8988T (cell line): ENCODE data around the gene DIS3L2.

ENCODE experiments used
- DNase-seq: peaks from one replicate; pipeline ENCODE4 v3.0.0; 2011

DIS3L2 gene, protein sequence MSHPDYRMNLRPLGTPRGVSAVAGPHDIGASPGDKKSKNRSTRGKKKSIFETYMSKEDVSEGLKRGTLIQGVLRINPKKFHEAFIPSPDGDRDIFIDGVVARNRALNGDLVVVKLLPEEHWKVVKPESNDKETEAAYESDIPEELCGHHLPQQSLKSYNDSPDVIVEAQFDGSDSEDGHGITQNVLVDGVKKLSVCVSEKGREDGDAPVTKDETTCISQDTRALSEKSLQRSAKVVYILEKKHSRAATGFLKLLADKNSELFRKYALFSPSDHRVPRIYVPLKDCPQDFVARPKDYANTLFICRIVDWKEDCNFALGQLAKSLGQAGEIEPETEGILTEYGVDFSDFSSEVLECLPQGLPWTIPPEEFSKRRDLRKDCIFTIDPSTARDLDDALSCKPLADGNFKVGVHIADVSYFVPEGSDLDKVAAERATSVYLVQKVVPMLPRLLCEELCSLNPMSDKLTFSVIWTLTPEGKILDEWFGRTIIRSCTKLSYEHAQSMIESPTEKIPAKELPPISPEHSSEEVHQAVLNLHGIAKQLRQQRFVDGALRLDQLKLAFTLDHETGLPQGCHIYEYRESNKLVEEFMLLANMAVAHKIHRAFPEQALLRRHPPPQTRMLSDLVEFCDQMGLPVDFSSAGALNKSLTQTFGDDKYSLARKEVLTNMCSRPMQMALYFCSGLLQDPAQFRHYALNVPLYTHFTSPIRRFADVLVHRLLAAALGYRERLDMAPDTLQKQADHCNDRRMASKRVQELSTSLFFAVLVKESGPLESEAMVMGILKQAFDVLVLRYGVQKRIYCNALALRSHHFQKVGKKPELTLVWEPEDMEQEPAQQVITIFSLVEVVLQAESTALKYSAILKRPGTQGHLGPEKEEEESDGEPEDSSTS

DNA sequence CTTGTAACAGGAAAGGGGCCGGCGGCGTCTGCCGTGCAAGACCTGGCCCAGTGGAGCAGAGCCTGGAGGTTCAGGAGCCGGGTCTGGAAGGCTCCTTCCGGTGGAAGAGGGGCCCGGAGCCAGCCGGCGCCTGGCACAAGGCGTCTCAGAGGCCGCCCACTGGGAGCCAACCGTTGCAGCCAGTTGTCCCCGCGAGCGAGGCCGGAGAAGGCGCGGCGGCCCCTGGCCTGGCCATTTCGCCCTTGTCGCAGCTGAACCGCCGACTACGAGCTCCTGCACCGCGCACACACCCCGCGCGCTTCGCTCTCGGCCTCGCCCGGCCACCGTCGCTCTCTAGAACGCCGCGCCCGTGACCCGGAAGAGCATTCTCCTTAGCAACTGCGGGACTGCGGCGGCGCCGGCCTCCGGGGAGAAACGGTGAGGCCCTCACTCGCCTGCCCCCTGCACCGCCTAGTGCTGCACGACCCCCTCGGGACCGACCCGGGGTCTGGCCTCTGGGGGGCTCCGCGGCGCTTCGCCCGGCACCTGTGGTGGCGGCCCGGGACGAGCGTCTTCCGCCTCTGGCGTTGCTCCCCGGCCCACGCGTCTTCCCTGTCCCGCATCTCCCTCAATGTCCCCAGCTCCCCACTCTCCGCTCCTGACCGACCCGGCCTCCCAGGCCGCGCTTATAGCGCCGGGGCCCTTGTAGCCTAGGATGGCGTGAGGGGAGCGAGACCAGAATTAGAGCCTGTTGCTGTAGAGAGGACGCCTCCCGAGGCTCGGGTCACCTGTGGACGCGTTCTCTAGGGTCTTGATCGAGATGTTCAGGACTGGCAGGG, at the start of gene DIS3L2:
Gene DIS3L2, plus strand, starts transcription at position 365 of the 818 bp plus-strand sequence. CDS start 53,215 bp downstream, outside the sequence.
- peak; percentile 62 for DNase-seq

DNA sequence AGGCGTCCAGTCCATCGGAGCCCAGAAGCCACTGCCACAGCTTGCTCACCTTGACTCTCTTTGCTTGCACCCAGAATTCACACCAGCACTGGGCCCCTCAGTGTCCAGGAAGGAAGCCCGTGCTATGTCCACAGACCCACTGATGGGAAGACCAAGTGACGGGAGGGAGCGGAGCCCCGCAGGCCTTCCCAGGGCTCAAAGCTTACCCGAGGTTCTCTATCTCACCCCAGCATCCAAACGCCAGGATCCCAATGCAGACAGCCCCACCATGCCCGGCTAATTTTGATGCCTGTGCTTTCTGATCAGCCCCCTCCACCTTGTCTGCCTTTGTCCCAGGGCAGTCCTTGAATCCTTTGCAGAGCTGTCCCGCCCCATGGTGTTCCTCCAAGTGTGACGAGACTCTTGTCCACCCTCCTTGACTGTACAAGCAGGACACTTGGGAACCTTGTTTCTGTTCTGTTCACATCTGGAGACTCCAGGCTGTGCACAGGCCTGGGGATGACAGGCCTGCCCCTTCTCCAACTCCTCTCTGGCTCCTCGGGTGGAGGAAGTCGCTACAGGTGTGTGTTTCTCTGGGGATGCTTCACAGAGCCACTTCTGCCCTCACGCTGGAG, 47.3 kb upstream of the DIS3L2 start:
- DNase-seq: no peak

- DNase-seq: no peak
These were observed 44.0 kb upstream of the DIS3L2 start for GRCh38 chr2:231917280-231918066.

- DNase-seq: no peak
These were observed 42.8 kb upstream of the DIS3L2 start for GRCh38 chr2:231918501-231919330.

- no peak for DNase-seq
These were observed 42.0 kb upstream of the DIS3L2 start for GRCh38 chr2:231919341-231920035.

- no peak for DNase-seq
These were observed 41.1 kb upstream of the DIS3L2 start for GRCh38 chr2:231920366-231920765.

- DNase-seq: no peak
These were observed 40.7 kb upstream of the DIS3L2 start for GRCh38 chr2:231920795-231921194.

DNA sequence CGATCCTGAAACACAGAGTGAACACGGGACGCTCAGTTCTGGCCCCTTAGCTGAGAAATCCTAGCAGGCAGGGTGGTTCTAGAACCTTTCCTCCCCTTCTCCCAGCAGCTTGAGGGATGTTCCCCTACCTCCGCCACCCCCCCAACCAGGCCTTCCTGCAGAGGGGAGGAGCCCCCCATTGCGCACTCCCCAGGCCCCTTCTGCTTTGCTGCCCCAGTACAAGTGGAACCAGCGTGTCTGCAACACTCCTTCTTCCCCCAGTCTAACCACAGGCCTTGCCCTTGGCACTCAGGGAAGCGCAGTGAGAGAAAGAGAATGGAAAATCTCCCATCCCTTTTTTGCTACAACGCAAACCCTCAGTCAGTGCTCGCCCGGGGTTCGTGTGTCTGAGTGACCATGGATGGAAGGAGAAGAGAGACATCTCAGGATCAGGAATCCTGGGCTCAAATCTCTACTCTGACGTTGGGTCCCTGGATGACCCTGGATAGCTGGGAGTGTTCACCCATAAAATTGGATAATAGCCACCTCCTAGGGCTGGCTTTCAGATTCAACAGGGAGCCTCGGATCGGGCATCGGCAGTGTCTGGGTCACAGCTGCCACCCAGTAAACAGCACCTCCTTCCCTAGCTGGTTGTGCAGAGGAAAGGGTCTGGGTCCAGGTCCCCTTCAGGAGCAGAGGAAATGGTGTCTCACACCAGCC, 39.1 kb upstream of the DIS3L2 start:
- DNase-seq: no peak

- no peak for DNase-seq
These were observed 38.5 kb upstream of the DIS3L2 start for GRCh38 chr2:231923010-231923344.

GRCh38 chr2:231923951-231924888, 37.3 kb upstream of the DIS3L2 start:
- no peak for DNase-seq

DNA sequence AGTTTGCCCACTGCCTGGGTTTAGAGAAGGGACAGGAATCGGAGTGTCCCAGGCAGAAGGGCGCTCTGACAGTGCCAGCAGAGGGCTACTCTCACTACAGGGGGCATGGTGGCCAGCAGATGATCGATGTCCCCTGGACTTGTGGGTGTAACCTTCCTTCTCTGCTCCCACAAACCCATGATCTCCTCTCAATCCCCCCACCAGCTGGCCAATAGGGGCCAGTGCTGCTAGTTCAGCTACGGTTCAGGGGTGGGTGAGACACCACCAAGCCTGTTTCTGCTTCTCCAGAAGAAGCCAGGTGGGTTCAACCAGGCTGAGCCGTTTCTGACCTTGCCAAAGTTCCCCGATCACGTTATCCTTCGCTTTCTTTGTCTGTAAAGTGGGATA, 36.6 kb upstream of the DIS3L2 start:
- DNase-seq: peak; percentile 76

DNA sequence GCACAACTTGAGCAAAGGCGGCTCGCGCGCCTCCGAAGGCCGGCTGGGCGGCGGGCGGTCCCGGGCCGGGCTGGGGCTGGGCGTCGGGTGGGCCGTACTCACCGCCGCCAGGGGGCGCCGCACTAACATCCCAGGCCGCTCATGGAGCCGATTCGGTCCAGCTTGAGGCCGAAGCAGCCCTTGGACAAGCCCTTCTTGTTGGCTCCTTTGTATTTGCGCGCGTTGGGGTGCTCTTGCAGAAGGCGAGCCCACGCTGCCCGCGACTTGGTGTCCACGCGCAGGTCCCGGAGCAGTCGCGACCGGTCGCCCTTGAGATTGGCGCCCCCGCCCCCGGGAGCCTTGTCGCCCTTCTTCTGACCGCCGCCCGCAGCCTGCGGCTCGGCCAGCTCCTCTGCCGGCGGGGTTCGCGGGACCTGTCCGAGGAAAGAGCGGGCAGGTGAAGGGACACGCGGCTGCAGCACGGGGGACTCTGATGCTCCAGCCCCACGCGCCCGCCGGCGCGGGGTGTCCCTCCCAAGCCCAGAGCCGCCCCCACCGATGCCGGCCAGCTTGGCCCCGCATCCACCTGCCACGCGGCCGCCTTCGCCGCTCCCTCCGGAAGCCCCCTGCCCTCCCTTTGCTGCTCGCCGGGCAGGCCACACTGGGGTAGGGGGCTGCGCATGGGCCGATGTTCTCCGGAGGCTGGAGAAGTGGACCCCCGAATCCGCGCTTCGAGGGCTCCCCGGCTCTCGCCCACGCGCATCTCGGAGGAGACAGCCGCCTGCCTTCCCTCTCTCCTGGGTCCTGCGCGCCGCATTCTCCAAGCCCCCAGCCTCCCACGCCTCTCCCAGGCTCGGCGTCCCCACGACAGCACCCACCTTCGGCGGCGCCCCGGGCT, 36.0 kb upstream of the DIS3L2 start:
- peak; percentile 99 for DNase-seq

- DNase-seq: peak; percentile 62
These were observed 35.3 kb upstream of the DIS3L2 start, which contains the start of gene NPPC for GRCh38 chr2:231926180-231926741. Gene NPPC (minus strand): TSS chr2:231926396. CDS start chr2:231926249, 147 bp downstream.

DNA sequence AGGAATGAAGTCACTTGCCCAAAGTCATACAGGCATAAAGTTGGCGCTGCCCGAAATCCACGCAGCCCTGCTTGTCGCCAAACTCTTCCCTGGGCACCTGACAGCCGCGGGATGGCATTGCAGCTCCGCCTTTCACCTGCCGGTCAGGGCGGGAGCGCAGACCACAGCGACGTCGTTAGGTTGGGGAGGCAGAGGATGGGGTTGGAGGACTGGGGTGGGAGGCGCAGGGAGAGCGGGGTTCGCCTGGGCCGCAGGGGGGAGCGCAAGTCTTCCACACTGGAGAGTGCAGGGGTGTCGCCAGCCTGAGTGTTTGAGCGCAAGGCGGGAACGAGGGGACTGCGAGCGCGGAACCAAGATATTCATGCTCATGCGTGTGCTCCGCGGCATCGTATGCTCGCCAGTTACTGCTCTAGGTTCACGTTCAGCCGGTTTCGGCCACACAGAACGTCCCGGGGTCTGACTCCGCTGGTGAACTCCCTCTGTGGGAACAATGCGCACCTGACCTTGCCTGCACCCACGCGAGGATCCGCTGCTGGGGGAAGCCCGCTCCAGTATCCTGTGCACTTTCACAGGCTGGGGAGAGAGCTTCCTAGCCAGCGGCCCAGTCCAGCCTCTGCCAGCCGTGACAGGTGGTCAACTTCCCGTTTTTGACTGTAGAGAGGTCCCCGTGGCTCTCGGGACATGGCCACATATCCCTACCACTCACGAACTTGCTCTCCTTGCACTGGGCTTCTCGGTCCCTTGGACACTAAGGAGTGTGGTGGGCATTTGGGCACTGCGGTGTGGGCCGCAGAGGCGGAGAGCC, 34.5 kb upstream of the DIS3L2 start:
- DNase-seq: no peak

DNA sequence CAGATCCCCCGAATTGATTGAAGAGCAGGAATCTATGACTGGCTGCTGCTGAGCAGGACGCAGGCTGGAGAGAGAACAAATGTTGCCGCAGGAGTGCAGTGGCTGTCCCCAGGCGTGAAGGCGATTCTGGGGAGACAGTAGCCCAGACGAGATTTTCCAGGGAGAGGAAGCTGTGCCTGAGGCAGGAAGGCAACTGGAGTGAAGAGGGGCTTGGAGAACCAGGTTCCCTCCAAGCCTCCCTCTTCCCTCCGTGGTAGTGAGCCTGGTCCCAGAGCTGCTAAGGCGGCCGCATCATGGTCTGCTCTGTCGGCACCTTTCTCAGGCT, 34.0 kb upstream of the DIS3L2 start:
- no peak for DNase-seq

DNA sequence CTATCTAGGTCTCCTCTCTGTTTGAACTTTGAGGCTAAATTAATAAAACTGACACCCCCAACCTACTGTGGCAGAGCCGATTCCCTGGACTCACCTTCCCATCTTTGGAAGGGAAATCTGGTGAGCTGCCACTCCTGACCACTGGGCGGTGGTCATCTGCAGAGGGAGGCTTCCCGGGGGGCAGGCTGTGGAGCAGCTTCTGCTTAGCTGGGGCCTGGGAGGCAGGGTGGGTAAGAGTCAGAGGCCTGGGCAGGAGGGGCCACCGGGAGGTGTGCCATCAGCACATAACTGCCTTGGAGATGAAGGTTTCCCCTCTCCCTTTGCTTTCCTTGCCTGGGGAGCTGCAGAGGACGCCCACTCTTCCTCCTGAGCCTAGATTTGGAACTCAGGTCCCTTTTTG, 33.0 kb upstream of the DIS3L2 start:
- DNase-seq: no peak
